Right cardiac atrium (tissue), 5 donors: ENCODE results near the gene HORMAD2. TPM values are rescaled to one million over a fixed set of nuclear protein-coding genes. Genes with fewer than 3 reads are reported as not detected.

Experiments
- ATAC-seq, 2 donors: fragments of 200-7000 bp; cut with Tn5 transposase; one replicate each; pipeline versions ENCODE4 v1.8.0 to v1.9.1; 2020; ENCODE audit warnings: moderate library complexity in 2 of 2, mild to moderate bottlenecking in 1 of 2
- DNase-seq, 3 donors: peaks; one replicate each; pipeline ENCODE4 v3.0.0-alpha.2; 2020
- H3K27ac ChIP-seq: one replicate; pipeline ENCODE4 v1.5.1; 2013; ENCODE audit warnings: mild to moderate bottlenecking, low read length, control low read depth, moderate library complexity
- H3K27me3 ChIP-seq: one replicate; pipeline ENCODE4 v1.6.1; 2013; ENCODE audit not compliant: control insufficient read depth, insufficient read depth
- H3K4me1 ChIP-seq: one replicate; pipeline ENCODE4 v1.6.1; 2013; ENCODE audit warnings: low read length; ENCODE audit not compliant: control insufficient read depth, insufficient read depth
- H3K4me3 ChIP-seq: one replicate; pipeline ENCODE4 v1.5.1; 2013; ENCODE audit warnings: low read length, control low read depth
- H3K9me3 ChIP-seq: one replicate; pipeline ENCODE4 v1.6.1; 2013; ENCODE audit warnings: low read length; ENCODE audit not compliant: control insufficient read depth
- WGBS: extraction: QIAGEN DNeasy Blood & Tissue Kit; methylation state at CpG from one replicate; pipeline ENCODE4 v1.1.7; 2013; 5-methylcytosine and 5-hydroxymethylcytosine counted together
- intact Hi-C, 4 donors: fragments of 100-400 bp; cut with DNase I; formaldehyde crosslinking; loops; one replicate each; pipeline versions ENCODE4 v1.11.0 to v1.14.0; 2022 to 2023
- polyA plus RNA-seq: library from polyadenylated mRNA; stranded (reverse); fragments of 200-250 nt; gene quantifications from one replicate; pipeline ENCODE4 v1.2.3, GENCODE V29; 2013
- total RNA-seq, 4 donors: library from RNA; stranded (reverse); fragmentation: NEBNext Ultra II Directional; extraction: Animal tissue kit (Norgen Biotek cat#: 25700); gene quantifications; one replicate each; pipeline ENCODE4 v1.2.1, GENCODE V29; 2021
- donor health status: healthy with polysubstance abuse.
- donor health status: DM: no; HTN: yes; CAD: no.
- donor health status: DM: no; HTN: no; CAD: no.
- donor health status: DM: no; HTN: yes; CAD: no; lungs with severe emphysema.
- donor health status: DM: yes; HTN: yes; CAD: no.

The HORMAD2 gene
- total and polyA plus RNA-seq, 5 donors, result not detected

DNA sequence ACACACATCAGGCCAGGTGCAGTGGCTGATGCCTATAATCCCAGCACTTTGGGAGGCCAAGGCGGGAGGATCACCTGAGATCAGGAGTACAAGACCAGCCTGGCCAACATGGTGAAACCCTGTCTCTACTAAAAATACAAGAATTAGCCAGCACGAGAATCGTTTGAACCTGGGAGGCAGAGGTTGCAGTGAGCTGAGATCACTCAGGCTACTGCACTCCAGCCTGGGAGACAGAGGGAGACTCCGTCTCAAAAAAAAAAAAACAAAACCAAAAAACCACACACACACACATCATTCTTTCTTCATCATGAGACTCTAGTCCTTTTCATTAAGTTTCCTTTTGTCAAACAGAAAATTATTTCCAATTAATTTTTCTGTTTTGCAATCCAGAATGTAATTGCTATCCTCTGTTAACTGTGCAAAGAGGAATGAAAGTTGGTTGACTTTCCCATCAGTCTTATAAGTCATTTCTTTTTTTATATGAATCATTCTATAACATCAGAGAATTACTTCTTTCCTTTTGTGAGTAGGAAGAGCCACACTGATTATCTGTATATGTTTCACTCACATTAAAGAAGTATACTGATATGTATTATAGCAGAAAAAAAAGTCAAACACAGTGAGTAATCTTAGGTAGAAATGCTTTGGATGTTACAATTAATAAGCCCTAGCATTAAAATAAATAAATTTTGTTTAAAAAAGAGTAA lies 52.2 kb downstream of the HORMAD2 start:
- ATAC-seq, result no peak
- Histone ChIP-seq H3K4me3 (no peak overlapping the region), H3K9me3 (no peaks in the 10 kb centered on the region), H3K4me1 (no peaks in the 10 kb centered on the region), H3K27me3 (no peaks in the 10 kb centered on the region), H3K27ac (no peak overlapping the region)
- intact Hi-C loops, result no loop called here
- 61% methylated on average over 4 of the region's 4 CpGs for WGBS
- DNase-seq, result no peak

DNA sequence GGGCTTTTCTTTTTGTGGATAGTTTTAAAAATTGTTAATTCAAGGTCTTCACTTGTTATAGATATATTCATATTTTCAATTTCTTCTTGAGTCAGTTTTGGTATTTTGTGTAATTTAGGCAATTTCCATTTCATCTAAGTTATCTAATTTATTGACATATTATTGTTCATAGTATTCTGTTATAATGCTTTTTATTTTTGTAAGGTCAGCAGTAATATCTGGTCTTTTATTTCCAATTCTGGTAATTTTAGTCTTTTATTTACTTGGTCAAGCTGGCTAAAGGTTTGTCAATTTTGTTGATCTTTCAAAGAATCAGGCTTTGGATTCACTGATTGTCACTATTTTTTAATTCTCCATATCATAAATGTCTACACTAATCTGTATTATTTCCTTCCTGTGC lies 60.1 kb downstream of the HORMAD2 start:
- DNase-seq, result no peak
- intact Hi-C loops, result no loop called here

DNA sequence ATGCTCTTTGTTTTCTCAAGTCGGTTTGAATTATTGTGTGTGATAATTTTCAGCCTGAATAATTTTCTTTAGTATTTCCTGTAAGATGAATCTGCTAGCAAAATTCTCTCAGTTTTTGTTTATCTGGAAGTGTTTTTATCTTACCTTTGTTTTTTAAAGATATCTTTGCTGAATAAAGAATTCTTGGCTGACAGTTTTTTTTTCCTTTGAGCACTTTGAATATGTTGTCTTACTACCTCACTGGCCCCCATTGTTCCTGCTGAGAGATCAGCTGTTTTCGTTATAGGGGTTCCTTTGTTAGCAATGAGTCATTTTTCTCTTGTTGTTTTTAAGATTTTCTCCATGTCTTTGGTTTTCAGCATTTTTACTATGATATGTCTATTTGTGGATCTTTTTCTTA lies 63.0 kb downstream of the HORMAD2 start:
- 55% methylated on average over 2 of the region's 2 CpGs for WGBS
- H3K9me3 ChIP-seq, result peaks cover 3% of the 10 kb centered on the region
- H3K27me3 ChIP-seq, result no peaks in the 10 kb centered on the region
- ATAC-seq, result no peak
- DNase-seq, result no peak
- no peaks in the 10 kb centered on the region for H3K4me1 ChIP-seq
- H3K4me3 ChIP-seq, result no peak overlapping the region
- intact Hi-C loops, result no loop called here
- H3K27ac ChIP-seq, result no peak overlapping the region

More for the DNA sequence above, 60.1 kb downstream of the HORMAD2 start:
- Histone ChIP-seq H3K9me3 (peaks cover 3% of the 10 kb centered on the region), H3K27me3 (no peaks in the 10 kb centered on the region), H3K27ac (no peak overlapping the region), H3K4me1 (no peaks in the 10 kb centered on the region), H3K4me3 (no peak overlapping the region)
- ATAC-seq, result no peak

DNA sequence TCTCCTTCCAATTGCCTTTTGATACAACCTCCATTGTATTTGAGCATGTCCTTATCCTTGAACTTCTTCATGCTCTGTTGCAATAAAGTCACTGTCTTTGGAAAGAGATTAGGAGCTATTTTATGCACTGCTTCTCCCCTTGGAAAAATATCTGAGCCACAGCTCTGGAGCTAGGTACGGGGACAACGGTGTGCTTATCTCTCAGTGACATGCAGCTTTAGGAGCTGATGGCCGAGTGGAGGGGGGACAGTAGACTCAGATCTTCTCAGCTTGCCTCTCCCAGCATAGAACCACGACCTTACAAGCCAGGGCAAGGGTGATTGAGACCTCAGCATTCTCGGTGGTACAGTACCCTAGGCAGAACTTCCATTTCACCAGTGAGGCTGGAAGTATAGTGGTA lies 64.1 kb downstream of the HORMAD2 start:
- no peak for ATAC-seq
- Histone ChIP-seq H3K4me3 (no peak overlapping the region), H3K27ac (no peak overlapping the region), H3K4me1 (no peaks in the 10 kb centered on the region), H3K27me3 (no peaks in the 10 kb centered on the region), H3K9me3 (peaks cover 3% of the 10 kb centered on the region)
- intact Hi-C loops, result no loop called here
- no peak for DNase-seq
- 70% methylated on average over 5 of the region's 5 CpGs for WGBS

DNA sequence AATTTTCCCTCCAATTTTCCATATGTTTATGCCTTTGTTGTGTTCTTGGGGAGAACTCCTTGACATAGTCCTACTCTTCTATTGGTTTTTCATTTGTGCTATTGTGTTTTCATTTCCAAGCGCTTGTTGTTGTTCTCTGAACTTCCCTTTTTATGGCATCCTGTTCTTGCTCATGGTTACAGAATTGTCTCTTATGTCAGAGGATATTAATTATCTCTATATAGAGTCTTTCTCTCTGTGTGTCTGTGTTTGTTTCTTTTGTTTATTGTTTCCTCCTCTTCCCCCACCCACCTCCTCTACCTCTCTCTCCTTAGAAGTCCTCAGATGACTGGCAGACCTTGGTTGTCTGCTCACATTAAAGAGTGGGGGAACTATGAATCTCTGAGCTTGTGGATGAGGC lies 69.9 kb downstream of the HORMAD2 start:
- no peak overlapping the region for H3K27ac ChIP-seq
- no peaks in the 10 kb centered on the region for H3K9me3 ChIP-seq
- no peak overlapping the region for H3K4me3 ChIP-seq
- 65% methylated on average over 1 of the region's 1 CpG for WGBS
- no peaks in the 10 kb centered on the region for H3K27me3 ChIP-seq
- intact Hi-C loops, result no loop called here
- no peaks in the 10 kb centered on the region for H3K4me1 ChIP-seq
- DNase-seq, result no peak
- no peak for ATAC-seq

DNA sequence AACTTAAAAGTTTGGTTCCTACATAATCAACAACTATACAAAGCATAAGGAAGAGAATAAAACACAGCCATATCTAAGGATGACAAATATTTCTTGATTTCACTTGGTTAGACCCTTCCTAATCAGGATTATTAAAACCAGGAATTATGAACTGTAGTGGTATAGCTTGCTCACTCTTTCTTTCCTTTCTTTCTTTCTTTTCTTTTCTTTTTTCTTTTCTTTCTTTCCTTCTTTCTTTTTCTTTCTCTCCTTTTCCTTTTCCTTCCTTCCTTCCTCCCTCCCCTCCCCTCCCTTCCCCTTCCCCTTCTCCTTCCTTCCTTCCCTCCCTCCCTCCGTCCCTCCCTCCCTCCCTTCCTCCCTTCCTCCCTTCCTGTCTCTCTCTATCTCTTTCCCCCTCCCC lies 78.0 kb downstream of the HORMAD2 start:
- ATAC-seq (no peak), DNase-seq (no peak)
- Histone ChIP-seq H3K4me3 (no peak overlapping the region), H3K27ac (no peak overlapping the region), H3K4me1 (no peaks in the 10 kb centered on the region), H3K27me3 (no peaks in the 10 kb centered on the region), H3K9me3 (no peaks in the 10 kb centered on the region)
- intact Hi-C loops, result no loop called here
- 61% methylated on average over 1 of the region's 1 CpG for WGBS

DNA sequence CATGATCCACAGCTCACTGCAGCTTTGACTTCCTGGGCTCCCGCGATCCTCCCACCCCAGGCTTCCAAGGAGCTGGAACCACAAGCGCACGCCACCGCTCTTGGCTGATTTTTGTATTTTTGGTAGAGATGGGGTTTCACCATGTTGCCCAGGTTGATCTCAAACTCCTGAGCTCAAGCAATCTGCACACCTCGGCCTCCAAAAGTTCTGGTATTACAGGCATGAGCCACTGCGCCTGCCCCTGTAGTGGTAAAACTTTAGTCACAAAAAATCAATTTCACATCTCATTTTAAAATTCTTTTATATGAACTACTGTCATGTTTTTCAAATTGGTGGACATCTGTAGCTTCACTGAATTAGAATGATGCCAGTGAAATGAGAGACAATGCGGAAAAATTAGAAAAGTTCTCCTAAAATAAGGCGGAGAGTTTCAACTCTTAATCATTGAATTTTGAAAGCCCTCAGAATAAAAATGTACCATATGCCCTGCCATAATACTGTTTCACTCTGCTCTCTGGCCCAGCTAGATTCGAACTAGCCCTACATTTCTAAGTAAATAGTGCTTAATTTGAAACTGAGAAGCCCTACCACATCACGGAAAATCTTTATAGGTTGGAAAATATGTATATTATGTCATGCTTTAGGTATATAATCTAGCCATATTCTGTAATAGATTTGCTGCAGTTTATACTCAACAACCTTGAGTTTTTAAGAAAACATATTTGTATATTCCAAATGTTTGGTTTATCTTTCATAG lies 78.7 kb downstream of the HORMAD2 start:
- ATAC-seq (no peak), DNase-seq (no peak)
- WGBS, result 88% methylated on average over 11 of the region's 11 CpGs
- Histone ChIP-seq H3K27me3 (no peaks in the 10 kb centered on the region), H3K4me3 (no peak overlapping the region), H3K9me3 (no peaks in the 10 kb centered on the region), H3K27ac (no peak overlapping the region), H3K4me1 (no peaks in the 10 kb centered on the region)
- intact Hi-C loops, result no loop called here

DNA sequence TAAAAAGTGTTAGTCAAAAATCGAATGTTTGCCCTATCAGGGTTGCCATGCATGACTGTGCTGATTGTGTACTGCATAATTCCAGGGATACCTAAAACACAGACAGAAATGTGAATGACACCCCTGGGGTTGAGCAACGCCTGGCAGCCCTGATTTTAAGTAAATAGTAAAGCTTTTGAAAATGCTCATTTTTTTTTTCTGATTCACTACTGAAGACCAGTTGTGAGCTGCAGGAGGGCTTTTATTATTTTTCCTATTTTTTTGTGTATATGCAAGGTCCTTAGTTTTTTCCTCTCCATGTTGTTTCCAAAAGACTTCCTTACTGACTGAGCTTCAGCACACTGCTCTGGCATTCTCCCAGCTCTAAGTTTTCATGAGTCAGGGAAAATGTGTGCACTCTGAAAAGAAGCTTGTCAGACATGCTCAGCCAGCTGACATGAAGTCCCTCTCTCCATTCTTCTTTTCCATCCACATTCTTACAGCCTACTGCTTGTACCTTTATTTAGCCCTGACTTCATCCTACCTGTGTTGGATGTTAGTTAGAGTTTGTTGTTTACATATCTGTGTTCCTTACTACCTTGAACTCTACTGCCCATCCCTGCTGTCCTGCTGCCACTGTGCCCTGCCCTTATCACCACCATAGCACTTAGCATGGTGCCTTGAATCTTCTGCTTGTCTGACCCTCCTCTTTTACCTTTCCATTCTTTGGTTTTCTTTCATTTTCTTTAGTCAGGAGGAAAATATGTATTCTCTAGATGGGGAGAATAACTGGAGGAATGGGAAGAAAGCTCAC lies 79.5 kb downstream of the HORMAD2 start:
- Histone ChIP-seq H3K4me1 (no peaks in the 10 kb centered on the region), H3K27me3 (no peaks in the 10 kb centered on the region), H3K4me3 (no peak overlapping the region), H3K27ac (no peak overlapping the region), H3K9me3 (no peaks in the 10 kb centered on the region)
- ATAC-seq (no peak), DNase-seq (peak in 1 of 3 donors; percentile 42)
- intact Hi-C loops, result no loop called here
- 58% methylated on average over 2 of the region's 2 CpGs for WGBS

DNA sequence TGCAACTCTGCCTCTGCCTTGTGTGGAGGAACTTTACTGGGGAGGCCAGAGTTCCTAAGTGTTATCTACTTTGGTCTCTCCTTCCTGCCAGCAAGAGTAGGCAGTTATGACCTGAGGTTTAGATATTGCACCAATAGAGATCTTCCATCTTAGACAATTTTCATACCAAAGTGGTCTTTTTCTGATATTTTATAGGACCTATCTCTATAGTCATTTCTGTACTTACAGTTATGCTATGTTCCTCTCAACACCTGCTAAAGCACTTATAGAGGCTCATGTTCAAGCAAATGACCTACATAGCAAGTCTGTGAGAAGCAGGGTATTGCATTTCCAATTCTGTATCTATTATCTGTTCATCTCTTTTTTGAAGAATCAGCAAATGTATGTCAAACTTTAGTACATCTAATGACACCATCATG lies 80.8 kb downstream of the HORMAD2 start:
- DNase-seq, result no peak
- intact Hi-C loops, result no loop called here
- H3K4me1 ChIP-seq, result no peaks in the 10 kb centered on the region
- H3K4me3 ChIP-seq, result no peak overlapping the region
- H3K9me3 ChIP-seq, result no peaks in the 10 kb centered on the region
- no peak overlapping the region for H3K27ac ChIP-seq
- no peaks in the 10 kb centered on the region for H3K27me3 ChIP-seq
- ATAC-seq, result no peak

DNA sequence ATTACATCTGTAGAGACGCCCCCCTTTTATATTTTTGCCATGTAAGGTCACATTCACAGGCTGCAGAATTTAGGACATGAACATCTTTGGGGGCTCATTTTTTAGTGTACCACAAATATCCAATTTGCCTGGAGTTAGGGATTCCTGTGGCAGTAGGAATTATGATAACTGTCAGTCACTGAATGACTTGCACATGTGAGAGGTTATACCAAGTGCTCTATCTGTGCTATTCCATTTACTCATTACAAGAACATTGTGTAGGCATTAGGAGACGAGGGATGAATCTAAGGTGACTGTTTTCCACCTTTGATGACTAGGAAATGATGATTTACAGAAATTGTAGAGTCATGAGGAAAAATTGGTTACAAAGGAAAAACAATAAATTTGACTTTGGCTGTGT lies 87.0 kb downstream of the HORMAD2 start:
- intact Hi-C loops, result no loop called here
- H3K4me3 ChIP-seq, result no peak overlapping the region
- no peaks in the 10 kb centered on the region for H3K27me3 ChIP-seq
- no peaks in the 10 kb centered on the region for H3K4me1 ChIP-seq
- H3K27ac ChIP-seq, result no peak overlapping the region
- WGBS, result 74% methylated on average over 2 of the region's 2 CpGs
- DNase-seq (no peak), ATAC-seq (no peak)
- H3K9me3 ChIP-seq, result no peaks in the 10 kb centered on the region

DNA sequence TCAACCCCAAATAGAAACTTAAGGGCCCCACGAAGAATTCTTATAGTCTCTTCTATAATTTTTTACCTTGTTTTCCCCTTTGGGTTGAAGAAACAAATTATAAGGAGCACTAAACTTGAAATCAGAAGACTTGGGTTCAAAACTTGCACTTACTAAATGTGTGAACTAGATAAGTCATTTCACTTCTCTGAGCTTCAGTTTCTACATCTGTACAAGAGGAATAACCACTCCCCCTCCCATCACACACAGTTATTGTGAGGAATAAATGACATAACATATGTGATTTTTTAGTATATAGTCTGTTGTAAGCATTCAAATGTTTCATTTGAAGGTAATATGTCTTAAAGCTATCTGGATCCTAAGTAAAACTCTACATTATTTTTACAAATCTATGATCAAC lies 87.5 kb downstream of the HORMAD2 start:
- intact Hi-C loops, result no loop called here
- DNase-seq (no peak), ATAC-seq (no peak)
- Histone ChIP-seq H3K4me3 (no peak overlapping the region), H3K27me3 (no peaks in the 10 kb centered on the region), H3K4me1 (no peaks in the 10 kb centered on the region), H3K9me3 (no peaks in the 10 kb centered on the region), H3K27ac (no peak overlapping the region)
- WGBS, result 61% methylated on average over 1 of the region's 1 CpG
